ENCODE data around the gene SCAPER. TPM values are rescaled to one million over a fixed set of nuclear protein-coding genes. Genes with fewer than 3 reads are reported as not detected.

The SCAPER gene
- total RNA-seq, 1 experiment from 2014 or later = 15.3 TPM

GRCh38 chr15:76795217-76795616, 109.9 kb downstream of the SCAPER start:
- H3K4me3 ChIP-seq (ENCODE audit: low read depth in 2 of 2, low read length in 2 of 2) = no peak overlapping the region
- DNase-seq (ENCODE audit: low read depth, low spot score) (no peak), ATAC-seq (no peak)
- BruUV-seq (replicated peaks) = no TSS peak
- in situ Hi-C loops (cut with HindIII; ENCODE audit: low pct_unique_long_range_greater_than_20kb, low sequenced_read_pairs) (no loop called here), intact Hi-C loops (cut with micrococcal nuclease; ENCODE audit: unreplicated experiment) (no loop called here)
- H3K36me3 ChIP-seq (ENCODE audit: control insufficient read depth, insufficient read depth, low read length) = no peaks in the 10 kb centered on the region
- ChIA-PET CTCF (no interaction called here), POLR2A (no interaction called here)
- H3K4me1 ChIP-seq (ENCODE audit: control insufficient read depth, insufficient read depth, low read length) = no peaks in the 10 kb centered on the region
- no peak for TF ChIP-seq SIN3A (IDR thresholded peaks at IDR 0.05; ENCODE audit: borderline replicate concordance, insufficient read depth, low read depth, low read length)
- no peak for TF ChIP-seq REST (IDR thresholded peaks at IDR 0.05; ENCODE audit: insufficient read depth in 1 of 2, low read depth in 2 of 2, low read length in 1 of 2)
- TF ChIP-seq POLR2AphosphoS5 (IDR thresholded peaks at IDR 0.05; ENCODE audit: low read depth, low read length) = no peak
- TF ChIP-seq TCF7L2 (IDR thresholded peaks at IDR 0.05; ENCODE audit: low read depth, low read length) = no peak
- TF ChIP-seq CTCF (IDR thresholded peaks at IDR 0.05) = no peak
- no peaks in the 10 kb centered on the region; the same call in 1 of the 2 replicates for H3K9me3 ChIP-seq (ENCODE audit: control insufficient read depth, insufficient read depth, low read depth, low read length)
- no peaks in the 10 kb centered on the region for H3K27me3 ChIP-seq (ENCODE audit: control insufficient read depth, insufficient read depth, low read length)
- H3K27ac ChIP-seq (ENCODE audit: low read length) = no peak overlapping the region

- ATAC-seq (no peak), DNase-seq (ENCODE audit: low read depth, low spot score) (no peak)
- H3K9me3 ChIP-seq (ENCODE audit: control insufficient read depth, insufficient read depth, low read depth, low read length) = no peaks in the 10 kb centered on the region; the same call in 1 of the 2 replicates
- TF ChIP-seq TCF7L2 (IDR thresholded peaks at IDR 0.05; ENCODE audit: low read depth, low read length) (no peak), REST (IDR thresholded peaks at IDR 0.05; ENCODE audit: insufficient read depth in 1 of 2, low read depth in 2 of 2, low read length in 1 of 2) (no peak), CTCF (IDR thresholded peaks at IDR 0.05) (no peak), SIN3A (IDR thresholded peaks at IDR 0.05; ENCODE audit: borderline replicate concordance, insufficient read depth, low read depth, low read length) (no peak), POLR2AphosphoS5 (IDR thresholded peaks at IDR 0.05; ENCODE audit: low read depth, low read length) (no peak)
- H3K4me3 ChIP-seq (ENCODE audit: low read depth in 2 of 2, low read length in 2 of 2) = no peak overlapping the region
- no peaks in the 10 kb centered on the region for H3K36me3 ChIP-seq (ENCODE audit: control insufficient read depth, insufficient read depth, low read length)
- no peak overlapping the region for H3K27ac ChIP-seq (ENCODE audit: low read length)
- BruUV-seq (replicated peaks) = no TSS peak
- H3K27me3 ChIP-seq (ENCODE audit: control insufficient read depth, insufficient read depth, low read length) = no peaks in the 10 kb centered on the region
- H3K4me1 ChIP-seq (ENCODE audit: control insufficient read depth, insufficient read depth, low read length) = no peaks in the 10 kb centered on the region
- ChIA-PET POLR2A (no interaction called here), CTCF (no interaction called here)
- in situ Hi-C loops (cut with HindIII; ENCODE audit: low pct_unique_long_range_greater_than_20kb, low sequenced_read_pairs) (no loop called here), intact Hi-C loops (cut with micrococcal nuclease; ENCODE audit: unreplicated experiment) (no loop called here)
These were observed 112.0 kb downstream of the SCAPER start for GRCh38 chr15:76793162-76793561.
